Mesothelial cell of epicardium (in vitro differentiated cells): ENCODE measurements around the gene MAGI3. TPM values are rescaled to one million over a fixed set of nuclear protein-coding genes. Genes with fewer than 3 reads are reported as not detected.
"Not testable (repeated sequence)": the region's sequence is repeated elsewhere in the genome, so short reads cannot be mapped to it uniquely, and the experiment has no call there.

Experiments used
- DNase-seq, 2 experiments: peaks; one replicate each; pipeline ENCODE4 v3.0.0; 2021; ENCODE audit warnings: low spot score in 2 of 2; ENCODE audit not compliant: unreplicated experiment in 2 of 2
- H3K27ac Mint-ChIP-seq: 2 replicates; pipeline ENCODE4 v1.8.0; 2021; ENCODE audit warnings: mixed read lengths
- H3K27me3 Mint-ChIP-seq: 2 replicates; pipeline ENCODE4 v1.8.0; 2021; ENCODE audit warnings: low read depth, mixed read lengths
- H3K36me3 Mint-ChIP-seq: 2 replicates; pipeline ENCODE4 v1.8.0; 2021; ENCODE audit warnings: mixed read lengths
- H3K4me1 Mint-ChIP-seq: 2 replicates; pipeline ENCODE4 v1.8.0; 2021; ENCODE audit warnings: mixed read lengths
- H3K4me3 Mint-ChIP-seq: 2 replicates; pipeline ENCODE4 v1.8.0; 2021; ENCODE audit warnings: mild to moderate bottlenecking, moderate library complexity, mixed read lengths
- H3K9me3 Mint-ChIP-seq: 2 replicates; pipeline ENCODE4 v1.8.0; 2021; ENCODE audit warnings: mixed read lengths
- CTCF ChIP-seq: fragments of 200-600 bp; sonication (generic); IDR thresholded peaks from one replicate; pipeline ENCODE4 v1.5.0; 2021; ENCODE audit warnings: antibody characterized with exemption; ENCODE audit not compliant: unreplicated experiment
- total RNA-seq: library from RNA; stranded (reverse); gene quantifications from 3 replicates; pipeline ENCODE4 v1.2.1, GENCODE V29; 2021

Gene MAGI3
- total RNA-seq, 1 donor from 2014 or later, result 28.7 TPM

- Mint-ChIP-seq H3K4me1 (peaks cover 1% of the 10 kb centered on the region), H3K36me3 (peaks cover 48% of the 10 kb centered on the region)
These were observed 103.2 kb downstream of the MAGI3 start for GRCh38 chr1:113493533-113493932.

GRCh38 chr1:113505357-113505756 lies 115.0 kb downstream of the MAGI3 start:
- Mint-ChIP-seq H3K4me1 (no peaks in the 10 kb centered on the region), H3K4me3 (no peak overlapping the region), H3K36me3 (peaks cover 2% of the 10 kb centered on the region), H3K9me3 (peaks cover 2% of the 10 kb centered on the region), H3K27me3 (no peaks in the 10 kb centered on the region), H3K27ac (no peak overlapping the region)
- TF ChIP-seq CTCF, result no peak
- DNase-seq, result no peak

More at GRCh38 chr1:113493533-113493932, 103.2 kb downstream of the MAGI3 start:
- H3K27ac Mint-ChIP-seq, result no peak overlapping the region
- no peak overlapping the region for H3K4me3 Mint-ChIP-seq
- no peak for TF ChIP-seq CTCF
- peaks cover 50% of the 10 kb centered on the region for H3K9me3 Mint-ChIP-seq
- H3K27me3 Mint-ChIP-seq, result no peaks in the 10 kb centered on the region
- no peak for DNase-seq

- H3K4me3 Mint-ChIP-seq, result no peak overlapping the region
- no peaks in the 10 kb centered on the region for H3K27me3 Mint-ChIP-seq
- H3K27ac Mint-ChIP-seq, result no peak overlapping the region
- peaks cover 19% of the 10 kb centered on the region for H3K9me3 Mint-ChIP-seq
- TF ChIP-seq CTCF, result no peak
- peaks cover 5% of the 10 kb centered on the region for H3K36me3 Mint-ChIP-seq
- H3K4me1 Mint-ChIP-seq, result no peaks in the 10 kb centered on the region
- no peak for DNase-seq
These were observed 117.4 kb downstream of the MAGI3 start for GRCh38 chr1:113507552-113508214.

GRCh38 chr1:113508364-113509164 lies 118.2 kb downstream of the MAGI3 start:
- Mint-ChIP-seq H3K4me3 (no peak overlapping the region), H3K27me3 (no peaks in the 10 kb centered on the region), H3K9me3 (peaks cover 22% of the 10 kb centered on the region), H3K4me1 (no peaks in the 10 kb centered on the region), H3K36me3 (peaks cover 8% of the 10 kb centered on the region), H3K27ac (no peak overlapping the region)
- no peak for DNase-seq
- TF ChIP-seq CTCF, result no peak

GRCh38 chr1:113509766-113510165 lies 119.5 kb downstream of the MAGI3 start:
- not testable (repeated sequence) for H3K27me3 Mint-ChIP-seq, H3K4me1 Mint-ChIP-seq, H3K4me3 Mint-ChIP-seq, H3K27ac Mint-ChIP-seq, H3K36me3 Mint-ChIP-seq, DNase-seq
- H3K9me3 Mint-ChIP-seq, result peaks cover 22% of the 10 kb centered on the region

- no peak overlapping the region for H3K27ac Mint-ChIP-seq
- H3K27me3 Mint-ChIP-seq, result no peaks in the 10 kb centered on the region
- H3K4me3 Mint-ChIP-seq, result no peak overlapping the region
- no peak for TF ChIP-seq CTCF
- H3K9me3 Mint-ChIP-seq, result peaks cover 25% of the 10 kb centered on the region
- no peak for DNase-seq
- peaks cover 8% of the 10 kb centered on the region for H3K36me3 Mint-ChIP-seq
- H3K4me1 Mint-ChIP-seq, result peaks cover 2% of the 10 kb centered on the region
These were observed 121.0 kb downstream of the MAGI3 start for GRCh38 chr1:113511269-113511668.
